CD4-positive, alpha-beta T cell treated with Interferon gamma for 1 hour (primary cell): ENCODE data around the gene ID3.

ENCODE experiments used
- DNase-seq: peaks from one replicate; pipeline ENCODE4 v3.0.0-alpha.2; 2020

Gene ID3

GRCh38 chr1:23564529-23565122, 5.3 kb upstream of the ID3 start:
- DNase-seq: no peak

- DNase-seq: no peak
Observed at GRCh38 chr1:23563755-23564374, 4.6 kb upstream of the ID3 start.

- no peak for DNase-seq
Observed at GRCh38 chr1:23563003-23563402, 3.7 kb upstream of the ID3 start.

GRCh38 chr1:23562137-23562876, 3.0 kb upstream of the ID3 start:
- peak; percentile 73 for DNase-seq

GRCh38 chr1:23561813-23562100, 2.5 kb upstream of the ID3 start:
- DNase-seq: no peak

GRCh38 chr1:23561076-23561812, 1.9 kb upstream of the ID3 start:
- DNase-seq: no peak

GRCh38 chr1:23559985-23560741, 862 bp upstream of the ID3 start:
- DNase-seq: no peak

- DNase-seq: no peak
Observed at GRCh38 chr1:23558872-23559135, 497 bp downstream of the ID3 start.

- DNase-seq: no peak
Observed at GRCh38 chr1:23558140-23558871, 995 bp downstream of the ID3 start.

- DNase-seq: no peak
Observed at GRCh38 chr1:23557471-23558124, 1.7 kb downstream of the ID3 start.

GRCh38 chr1:23556635-23557470, 2.4 kb downstream of the ID3 start:
- DNase-seq: peak; percentile 21

GRCh38 chr1:23555986-23556634, 3.2 kb downstream of the ID3 start:
- DNase-seq: no peak

- DNase-seq: no peak
Observed at GRCh38 chr1:23555270-23555985, 3.9 kb downstream of the ID3 start.

- DNase-seq: peak; percentile 88
Observed at GRCh38 chr1:23554481-23555269, 4.6 kb downstream of the ID3 start.

GRCh38 chr1:23554127-23554480, 5.2 kb downstream of the ID3 start:
- DNase-seq: no peak

- DNase-seq: no peak
Observed at GRCh38 chr1:23553231-23554126, 5.8 kb downstream of the ID3 start.

GRCh38 chr1:23551849-23552248, 7.5 kb downstream of the ID3 start:
- no peak for DNase-seq

- no peak for DNase-seq
Observed at GRCh38 chr1:23548704-23549143, 10.6 kb downstream of the ID3 start.
